ENCODE results near the gene TEX36.

- TF ChIP-seq CTCF (IDR thresholded peaks at IDR 0.05) (no peak), POLR2A (IDR thresholded peaks at IDR 0.05) (no peak), POLR2AphosphoS5 (IDR thresholded peaks at IDR 0.05) (no peak)
These were observed 57.4 kb downstream of the TEX36 start for GRCh38 chr10:125625586-125625985.
